Activated B cell treated with CpG ODN at 0.5 μM for 24 hours (primary cell): Measurements from ENCODE around the gene BSN. TPM values are rescaled to one million over a fixed set of nuclear protein-coding genes. Genes with fewer than 3 reads are reported as not detected.

ENCODE experiments used
- ATAC-seq: fragments of 200-7000 bp; cut with Tn5 transposase; one replicate; pipeline ENCODE4 v1.10.0; 2021; ENCODE audit warnings: low read depth, mild to moderate bottlenecking, moderate library complexity
- CTCF ChIA-PET: fragments of 350-600 bp; sonication (Branson Sonifier 250); formaldehyde crosslinking; loops from one replicate; lab custom pipeline; 2021; ENCODE audit warnings: antibody characterized with exemption; lab: Charles Lee
- POLR2A ChIA-PET: fragments of 350-600 bp; sonication (Branson Sonifier 250); formaldehyde crosslinking; loops from one replicate; lab custom pipeline; 2021; ENCODE audit warnings: antibody characterized with exemption; lab: Charles Lee
- DNase-seq: peaks from one replicate; pipeline ENCODE4 v3.0.0; 2022
- H3K27ac Mint-ChIP-seq: one replicate; pipeline ENCODE4 v1.8.0; 2020; ENCODE audit warnings: mixed read lengths
- H3K27me3 Mint-ChIP-seq: one replicate; pipeline ENCODE4 v1.8.0; 2021; ENCODE audit warnings: mixed read lengths
- H3K36me3 Mint-ChIP-seq: one replicate; pipeline ENCODE4 v1.8.0; 2021; ENCODE audit warnings: low read depth, mixed read lengths
- H3K4me1 Mint-ChIP-seq: one replicate; pipeline ENCODE4 v1.8.0; 2021; ENCODE audit warnings: mixed read lengths
- H3K4me3 Mint-ChIP-seq: one replicate; pipeline ENCODE4 v1.8.0; 2020; ENCODE audit warnings: mild to moderate bottlenecking, mixed read lengths
- H3K9me3 Mint-ChIP-seq: one replicate; pipeline ENCODE4 v1.8.0; 2020; ENCODE audit warnings: mixed read lengths
- intact Hi-C: fragments of 100-400 bp; cut with micrococcal nuclease; formaldehyde crosslinking; loops from one replicate; pipeline ENCODE4 v1.15.1; 2024
- total RNA-seq: library from RNA; stranded (reverse); gene quantifications from 2 replicates; pipeline ENCODE4 v1.2.3, GENCODE V29; 2022
- TF ChIP-seq, protein P1 (sequence below): fragments of 200-600 bp; IDR thresholded peaks from one replicate; pipeline ENCODE4 v1.8.0; 2022; ENCODE audit warnings: antibody characterized with exemption, mild to moderate bottlenecking

The BSN gene
- total RNA-seq, 1 donor from 2014 or later, result 0.69 TPM

DNA sequence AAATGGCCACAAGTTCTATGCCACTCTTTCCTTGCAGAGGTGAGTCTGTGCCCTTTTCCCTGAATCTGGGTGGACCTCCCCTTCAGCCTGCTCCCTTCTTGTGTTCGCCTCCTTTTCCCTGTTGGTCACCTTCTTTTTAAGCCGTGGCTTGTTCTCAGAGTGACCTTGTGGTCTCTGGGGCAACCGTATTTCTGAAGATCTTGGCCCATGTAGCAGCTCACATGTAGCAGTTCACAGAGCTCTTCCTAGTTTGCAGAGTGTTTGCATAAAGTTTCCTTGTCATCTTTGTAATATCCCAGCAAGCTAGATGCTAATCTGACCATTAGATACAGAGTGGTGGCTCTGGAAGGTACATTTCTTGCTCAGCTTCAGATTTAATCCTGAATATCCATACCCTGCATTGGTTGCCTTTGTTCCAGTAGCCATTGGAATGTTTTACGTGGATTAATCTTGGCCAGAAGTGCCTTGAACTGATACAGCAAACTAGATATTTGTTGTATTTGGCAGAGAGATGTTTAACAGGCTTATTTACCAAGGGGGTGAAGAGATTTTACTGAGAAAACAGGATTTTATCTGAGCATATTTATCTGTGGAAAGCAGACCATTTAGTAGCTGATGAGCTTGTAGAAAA, 40.7 kb upstream of the BSN start:
- H3K27me3 Mint-ChIP-seq, result no peaks in the 10 kb centered on the region
- TF ChIP-seq, protein P1, sequence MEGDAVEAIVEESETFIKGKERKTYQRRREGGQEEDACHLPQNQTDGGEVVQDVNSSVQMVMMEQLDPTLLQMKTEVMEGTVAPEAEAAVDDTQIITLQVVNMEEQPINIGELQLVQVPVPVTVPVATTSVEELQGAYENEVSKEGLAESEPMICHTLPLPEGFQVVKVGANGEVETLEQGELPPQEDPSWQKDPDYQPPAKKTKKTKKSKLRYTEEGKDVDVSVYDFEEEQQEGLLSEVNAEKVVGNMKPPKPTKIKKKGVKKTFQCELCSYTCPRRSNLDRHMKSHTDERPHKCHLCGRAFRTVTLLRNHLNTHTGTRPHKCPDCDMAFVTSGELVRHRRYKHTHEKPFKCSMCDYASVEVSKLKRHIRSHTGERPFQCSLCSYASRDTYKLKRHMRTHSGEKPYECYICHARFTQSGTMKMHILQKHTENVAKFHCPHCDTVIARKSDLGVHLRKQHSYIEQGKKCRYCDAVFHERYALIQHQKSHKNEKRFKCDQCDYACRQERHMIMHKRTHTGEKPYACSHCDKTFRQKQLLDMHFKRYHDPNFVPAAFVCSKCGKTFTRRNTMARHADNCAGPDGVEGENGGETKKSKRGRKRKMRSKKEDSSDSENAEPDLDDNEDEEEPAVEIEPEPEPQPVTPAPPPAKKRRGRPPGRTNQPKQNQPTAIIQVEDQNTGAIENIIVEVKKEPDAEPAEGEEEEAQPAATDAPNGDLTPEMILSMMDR, result no peak
- no peak for ATAC-seq
- intact Hi-C loops, result no loop called here
- H3K9me3 Mint-ChIP-seq, result no peaks in the 10 kb centered on the region
- CTCF ChIA-PET, result interaction anchor here (0.6 kb wide), 1 partner anchor 32 kb away, joined by 3 read pairs; no protein-coding TSS in a partner anchor
- peaks cover 62% of the 10 kb centered on the region for H3K36me3 Mint-ChIP-seq
- no peaks in the 10 kb centered on the region for H3K4me1 Mint-ChIP-seq
- no peak overlapping the region for H3K4me3 Mint-ChIP-seq
- DNase-seq, result no peak
- POLR2A ChIA-PET, result no interaction called here
- no peak overlapping the region for H3K27ac Mint-ChIP-seq

- Mint-ChIP-seq H3K4me1 (peaks cover 10% of the 10 kb centered on the region), H3K36me3 (peaks cover 57% of the 10 kb centered on the region), H3K9me3 (no peaks in the 10 kb centered on the region), H3K27ac (no peak overlapping the region), H3K27me3 (no peaks in the 10 kb centered on the region), H3K4me3 (no peak overlapping the region)
- CTCF ChIA-PET, result no interaction called here
- intact Hi-C loops, result no loop called here
- DNase-seq (no peak), ATAC-seq (no peak)
- POLR2A ChIA-PET, result no interaction called here
- TF ChIP-seq, protein P1, result no peak
These were observed 36.3 kb upstream of the BSN start for GRCh38 chr3:49518016-49518415.

- Mint-ChIP-seq H3K27me3 (no peaks in the 10 kb centered on the region), H3K9me3 (no peaks in the 10 kb centered on the region), H3K27ac (no peak overlapping the region), H3K4me1 (peaks cover 10% of the 10 kb centered on the region), H3K36me3 (peaks cover 53% of the 10 kb centered on the region), H3K4me3 (no peak overlapping the region)
- CTCF ChIA-PET, result no interaction called here
- POLR2A ChIA-PET, result interaction anchor here (0.6 kb wide), 1 partner anchor 48 kb away, joined by 3 read pairs; the partner anchor contains the start of gene DAG1
- DNase-seq (no peak), ATAC-seq (no peak)
- TF ChIP-seq, protein P1, result no peak
- intact Hi-C loops, result no loop called here
These were observed 35.8 kb upstream of the BSN start for GRCh38 chr3:49518441-49518840.

DNA sequence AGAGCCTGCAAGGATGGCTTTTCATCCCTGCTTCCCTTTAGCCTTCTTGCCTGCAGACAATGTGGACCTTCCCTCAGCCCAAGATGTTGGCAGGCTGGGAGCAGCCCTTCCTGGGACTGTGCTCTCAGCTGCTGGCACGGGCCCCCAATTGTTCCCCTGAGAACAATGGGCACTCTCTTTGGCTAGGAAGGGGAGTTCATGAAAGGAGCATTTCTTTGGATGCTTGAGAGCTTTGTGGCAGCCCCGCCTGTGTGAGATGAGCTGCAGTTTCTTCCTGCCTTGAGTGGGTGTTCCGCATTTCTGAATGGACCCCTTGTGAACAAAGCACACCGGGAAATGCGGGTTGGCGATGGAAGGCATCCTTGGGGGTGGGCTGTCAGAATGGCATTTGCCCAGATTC, 35.0 kb upstream of the BSN start:
- H3K27me3 Mint-ChIP-seq, result no peaks in the 10 kb centered on the region
- ATAC-seq, result no peak
- no peak overlapping the region for H3K4me3 Mint-ChIP-seq
- intact Hi-C loops, result no loop called here
- H3K27ac Mint-ChIP-seq, result no peak overlapping the region
- peaks cover 49% of the 10 kb centered on the region for H3K36me3 Mint-ChIP-seq
- H3K9me3 Mint-ChIP-seq, result no peaks in the 10 kb centered on the region
- CTCF ChIA-PET, result no interaction called here
- peaks cover 10% of the 10 kb centered on the region for H3K4me1 Mint-ChIP-seq
- POLR2A ChIA-PET, result no interaction called here
- TF ChIP-seq, protein P1, result no peak
- DNase-seq, result no peak

DNA sequence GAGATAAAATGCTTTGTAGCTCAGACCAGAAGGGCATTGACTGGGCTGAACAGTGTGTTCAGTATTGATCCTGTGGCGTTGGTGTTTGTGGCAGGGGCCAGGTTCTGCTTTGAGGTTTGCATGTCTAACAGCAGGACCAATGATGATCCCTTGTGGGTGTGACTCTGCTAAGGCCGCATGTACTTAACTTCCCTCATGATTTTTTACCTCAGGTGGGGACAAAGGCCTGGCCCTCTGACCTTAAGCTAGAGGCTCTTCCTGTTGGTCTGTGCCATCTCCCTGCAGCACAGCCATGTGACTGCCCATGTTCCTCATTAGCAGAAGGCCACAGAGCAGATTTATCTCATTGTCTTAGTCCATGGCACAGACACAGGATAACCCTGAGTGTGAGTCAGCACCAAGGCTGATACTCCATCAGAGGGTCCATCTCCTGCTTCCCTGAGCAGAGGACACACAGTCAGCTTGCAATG, 34.3 kb upstream of the BSN start:
- H3K4me1 Mint-ChIP-seq, result peaks cover 10% of the 10 kb centered on the region
- no peak overlapping the region for H3K4me3 Mint-ChIP-seq
- ATAC-seq (no peak), DNase-seq (no peak)
- intact Hi-C loops, result no loop called here
- ChIA-PET CTCF (no interaction called here), POLR2A (no interaction called here)
- no peaks in the 10 kb centered on the region for H3K9me3 Mint-ChIP-seq
- no peak overlapping the region for H3K27ac Mint-ChIP-seq
- H3K36me3 Mint-ChIP-seq, result peaks cover 46% of the 10 kb centered on the region
- H3K27me3 Mint-ChIP-seq, result no peaks in the 10 kb centered on the region
- TF ChIP-seq, protein P1, result no peak
